ENCODE measurements around the gene THADA.
"Not testable (repeated sequence)": the region's sequence is repeated elsewhere in the genome, so short reads cannot be mapped to it uniquely, and the experiment has no call there.

THADA gene

GRCh38 chr2:43534569-43534968 lies 61.3 kb downstream of the THADA start:
- Histone ChIP-seq H3K79me2 (ENCODE audit: control insufficient read depth, low read length) (no peaks in the 10 kb centered on the region), H3K9me3 (ENCODE audit: control insufficient read depth, insufficient read depth, low read length) (no peaks in the 10 kb centered on the region), H3K9me2 (replicated peaks; ENCODE audit: control insufficient read depth, low read length) (no peaks in the 10 kb centered on the region), H3F3A (ENCODE audit: control insufficient read depth, insufficient read depth) (no peaks in the 10 kb centered on the region), H4K20me1 (ENCODE audit: control insufficient read depth, insufficient read depth, low read depth, low read length) (no peaks in the 10 kb centered on the region), H3K4me1 (ENCODE audit: control insufficient read depth, low read length) (peaks cover 9% of the 10 kb centered on the region), H3K4me3 (ENCODE audit: low read length) (no peak overlapping the region), H3K4me2 (ENCODE audit: low read length) (no peak overlapping the region), H3K36me3 (ENCODE audit: control insufficient read depth, low read length) (peaks cover 31% of the 10 kb centered on the region), H3K27ac (ENCODE audit: low read depth, low read length) (no peak overlapping the region), H3K27me3 (ENCODE audit: control insufficient read depth, low read length) (no peaks in the 10 kb centered on the region)
- TF ChIP-seq EZH2phosphoT487 (IDR thresholded peaks at IDR 0.05; ENCODE audit: borderline replicate concordance, low read length): no peak
- TF ChIP-seq, protein P1, sequence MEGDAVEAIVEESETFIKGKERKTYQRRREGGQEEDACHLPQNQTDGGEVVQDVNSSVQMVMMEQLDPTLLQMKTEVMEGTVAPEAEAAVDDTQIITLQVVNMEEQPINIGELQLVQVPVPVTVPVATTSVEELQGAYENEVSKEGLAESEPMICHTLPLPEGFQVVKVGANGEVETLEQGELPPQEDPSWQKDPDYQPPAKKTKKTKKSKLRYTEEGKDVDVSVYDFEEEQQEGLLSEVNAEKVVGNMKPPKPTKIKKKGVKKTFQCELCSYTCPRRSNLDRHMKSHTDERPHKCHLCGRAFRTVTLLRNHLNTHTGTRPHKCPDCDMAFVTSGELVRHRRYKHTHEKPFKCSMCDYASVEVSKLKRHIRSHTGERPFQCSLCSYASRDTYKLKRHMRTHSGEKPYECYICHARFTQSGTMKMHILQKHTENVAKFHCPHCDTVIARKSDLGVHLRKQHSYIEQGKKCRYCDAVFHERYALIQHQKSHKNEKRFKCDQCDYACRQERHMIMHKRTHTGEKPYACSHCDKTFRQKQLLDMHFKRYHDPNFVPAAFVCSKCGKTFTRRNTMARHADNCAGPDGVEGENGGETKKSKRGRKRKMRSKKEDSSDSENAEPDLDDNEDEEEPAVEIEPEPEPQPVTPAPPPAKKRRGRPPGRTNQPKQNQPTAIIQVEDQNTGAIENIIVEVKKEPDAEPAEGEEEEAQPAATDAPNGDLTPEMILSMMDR (IDR thresholded peaks at IDR 0.05; ENCODE audit: low read depth, low read length, poor library complexity, severe bottlenecking): no peak

DNA sequence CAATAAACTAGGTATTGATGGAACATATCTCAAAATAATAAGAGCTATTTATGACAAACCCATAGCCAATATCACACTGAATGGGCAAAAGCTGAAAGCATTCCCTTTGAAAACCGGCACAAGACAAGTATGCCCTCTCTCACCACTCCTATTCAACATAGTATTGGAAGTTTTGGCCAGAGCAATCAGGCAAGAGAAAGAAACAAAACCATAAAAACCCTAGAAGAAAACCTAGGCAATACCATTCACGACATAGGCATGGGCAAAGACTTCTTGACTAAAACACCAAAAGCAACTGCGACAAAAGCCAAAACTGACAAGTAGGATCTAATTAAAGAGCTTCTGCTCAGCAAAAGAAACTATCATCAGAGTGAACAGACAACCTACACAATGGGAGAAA lies 63.3 kb downstream of the THADA start:
- H3K9me2 ChIP-seq (replicated peaks; ENCODE audit: control insufficient read depth, low read length); H3F3A ChIP-seq (ENCODE audit: control insufficient read depth, insufficient read depth); H3K79me2 ChIP-seq (ENCODE audit: control insufficient read depth, low read length); H3K27ac ChIP-seq (ENCODE audit: low read depth, low read length); H4K20me1 ChIP-seq (ENCODE audit: control insufficient read depth, insufficient read depth, low read depth, low read length); H3K4me1 ChIP-seq (ENCODE audit: control insufficient read depth, low read length); H3K27me3 ChIP-seq (ENCODE audit: control insufficient read depth, low read length); H3K4me3 ChIP-seq (ENCODE audit: low read length); H3K9me3 ChIP-seq (ENCODE audit: control insufficient read depth, insufficient read depth, low read length); H3K4me2 ChIP-seq (ENCODE audit: low read length): not testable (repeated sequence)
- peaks cover 22% of the 10 kb centered on the region for H3K36me3 ChIP-seq (ENCODE audit: control insufficient read depth, low read length)

DNA sequence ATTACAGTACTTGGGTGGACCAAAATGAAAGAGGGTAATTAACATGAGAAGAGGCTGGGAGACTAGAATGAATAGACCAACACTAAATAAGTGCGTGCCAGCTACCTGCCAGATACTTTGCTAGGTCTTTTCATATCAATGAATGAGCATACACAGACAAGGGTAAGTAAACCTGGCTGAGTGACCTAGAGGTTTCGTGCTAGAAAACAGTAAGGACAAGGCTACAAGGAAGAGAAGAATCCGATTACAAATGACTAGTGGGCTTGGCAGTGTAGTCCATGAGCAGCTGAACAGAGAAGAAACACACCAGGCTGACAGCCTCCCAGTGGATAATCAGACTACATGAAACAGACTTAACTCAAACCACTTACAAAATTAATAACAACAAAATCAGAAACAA lies 64.6 kb downstream of the THADA start:
- H3K4me3 ChIP-seq (ENCODE audit: low read length): no peak overlapping the region
- no peak overlapping the region for H3K27ac ChIP-seq (ENCODE audit: low read depth, low read length)
- no peaks in the 10 kb centered on the region for H4K20me1 ChIP-seq (ENCODE audit: control insufficient read depth, insufficient read depth, low read depth, low read length)
- no peak overlapping the region for H3K4me2 ChIP-seq (ENCODE audit: low read length)
- TF ChIP-seq EZH2phosphoT487 (IDR thresholded peaks at IDR 0.05; ENCODE audit: borderline replicate concordance, low read length): no peak
- TF ChIP-seq, protein P1 (IDR thresholded peaks at IDR 0.05; ENCODE audit: low read depth, low read length, poor library complexity, severe bottlenecking): no peak
- H3F3A ChIP-seq (ENCODE audit: control insufficient read depth, insufficient read depth): no peaks in the 10 kb centered on the region
- no peaks in the 10 kb centered on the region for H3K9me2 ChIP-seq (replicated peaks; ENCODE audit: control insufficient read depth, low read length)
- H3K79me2 ChIP-seq (ENCODE audit: control insufficient read depth, low read length): no peaks in the 10 kb centered on the region
- no peaks in the 10 kb centered on the region for H3K4me1 ChIP-seq (ENCODE audit: control insufficient read depth, low read length)
- H3K27me3 ChIP-seq (ENCODE audit: control insufficient read depth, low read length): no peaks in the 10 kb centered on the region
- peaks cover 14% of the 10 kb centered on the region; the same call in 1 of the 2 replicates for H3K36me3 ChIP-seq (ENCODE audit: control insufficient read depth, low read length)
- H3K9me3 ChIP-seq (ENCODE audit: control insufficient read depth, insufficient read depth, low read length): no peaks in the 10 kb centered on the region

DNA sequence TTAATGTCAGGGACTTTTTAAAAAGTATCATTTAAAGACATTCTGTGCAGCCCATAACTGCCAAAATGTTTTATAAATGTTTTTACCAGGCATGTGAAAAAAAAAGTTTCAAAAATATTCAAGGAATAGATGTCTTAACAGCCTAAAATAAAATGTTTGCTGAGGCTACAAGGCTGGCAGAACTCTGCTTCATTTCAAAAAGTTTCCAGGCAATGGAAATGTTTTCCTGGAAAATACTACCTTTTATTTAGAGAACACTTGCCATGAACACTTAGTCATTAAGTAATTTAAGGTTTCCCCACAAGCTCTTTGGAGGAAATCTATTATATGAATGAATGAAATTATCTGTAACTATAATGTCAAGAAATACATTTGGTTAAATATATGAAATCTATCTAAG lies 68.8 kb downstream of the THADA start:
- Histone ChIP-seq H3K27ac (ENCODE audit: low read depth, low read length) (no peak overlapping the region), H3K4me2 (ENCODE audit: low read length) (no peak overlapping the region), H3K79me2 (ENCODE audit: control insufficient read depth, low read length) (no peaks in the 10 kb centered on the region), H3K4me3 (ENCODE audit: low read length) (no peak overlapping the region), H3K9me2 (replicated peaks; ENCODE audit: control insufficient read depth, low read length) (no peaks in the 10 kb centered on the region), H3F3A (ENCODE audit: control insufficient read depth, insufficient read depth) (no peaks in the 10 kb centered on the region), H4K20me1 (ENCODE audit: control insufficient read depth, insufficient read depth, low read depth, low read length) (no peaks in the 10 kb centered on the region), H3K4me1 (ENCODE audit: control insufficient read depth, low read length) (no peaks in the 10 kb centered on the region), H3K27me3 (ENCODE audit: control insufficient read depth, low read length) (no peaks in the 10 kb centered on the region), H3K9me3 (ENCODE audit: control insufficient read depth, insufficient read depth, low read length) (no peaks in the 10 kb centered on the region), H3K36me3 (ENCODE audit: control insufficient read depth, low read length) (peaks cover 3% of the 10 kb centered on the region; the same call in 1 of the 2 replicates)
- TF ChIP-seq, protein P1 (IDR thresholded peaks at IDR 0.05; ENCODE audit: low read depth, low read length, poor library complexity, severe bottlenecking): no peak
- no peak for TF ChIP-seq EZH2phosphoT487 (IDR thresholded peaks at IDR 0.05; ENCODE audit: borderline replicate concordance, low read length)

All from DOHH2 (cell line).